Uterus (tissue), 2 donors: ENCODE measurements around the gene CXCL12.

Source experiments
- CTCF ChIP-seq, 4 experiments: fragments of 200-600 bp in 2 of 4; fragments of 450-650 bp in 2 of 4; sonication (generic) in 2 of 4; IDR thresholded peaks; one replicate each; pipeline ENCODE4 v1.5.1; 2016 to 2019; ENCODE audit warnings: antibody characterized with exemption in 4 of 4, mild to moderate bottlenecking in 2 of 4, moderate library complexity in 1 of 4
- POLR2A ChIP-seq, 2 donors: fragments of 450-650 bp; IDR thresholded peaks; one replicate each; pipeline ENCODE4 v1.6.1; 2016; ENCODE audit warnings: antibody characterized with exemption in 2 of 2, mild to moderate bottlenecking in 1 of 2, moderate library complexity in 1 of 2

- TF ChIP-seq CTCF (IDR thresholded peaks at IDR 0.05): no peak
- TF ChIP-seq POLR2A (IDR thresholded peaks at IDR 0.05): no peak
Measured at GRCh38 chr10:44332465-44332864, 52.4 kb downstream of the CXCL12 start.
